SK-MEL-5 (cell line): Measurements from ENCODE around the gene NKX2-8. TPM values are rescaled to one million over a fixed set of nuclear protein-coding genes. Genes with fewer than 3 reads are reported as not detected.

Experiments
- total RNA-seq: library from RNA; depleted of rRNA; stranded (reverse); fragments of >200 nt; shearing (Covaris generic); gene quantifications from 2 replicates; pipeline ENCODE4 v1.2.3, GENCODE V29; 2014; rRNA removed

Gene NKX2-8
- total RNA-seq, 1 experiment from 2014 or later: 0.50 TPM

Other genes with a start within 250 kb of the NKX2-8 start
- not detected in 2 replicates for gene NKX2-1, start 62.4 kb downstream of the NKX2-8 start, total RNA-seq
- gene PAX9, start 79.2 kb upstream of the NKX2-8 start, total RNA-seq: 1.9 and 2.1 TPM in 2 replicates